ENCODE measurements around the gene MT1B.

Gene MT1B

GRCh38 chr16:56684926-56685590 is 33.4 kb downstream of the MT1B start:
- DNase-seq (ENCODE audit: low read depth) = no peak

GRCh38 chr16:56686758-56687157 is 35.1 kb downstream of the MT1B start:
- DNase-seq (ENCODE audit: low read depth) = no peak

GRCh38 chr16:56688762-56689161 is 37.1 kb downstream of the MT1B start:
- no peak for DNase-seq (ENCODE audit: low read depth)

- no peak for DNase-seq (ENCODE audit: low read depth)
These were observed 37.5 kb downstream of the MT1B start for GRCh38 chr16:56689171-56689570.

GRCh38 chr16:56690420-56691122 is 38.9 kb downstream of the MT1B start:
- no peak for DNase-seq (ENCODE audit: low read depth)

- DNase-seq (ENCODE audit: low read depth) = peak; percentile 29
These were observed 40.2 kb downstream of the MT1B start for GRCh38 chr16:56691885-56692284.

- no peak for DNase-seq (ENCODE audit: low read depth)
These were observed 43.6 kb downstream of the MT1B start for GRCh38 chr16:56695246-56695645.

- no peak for DNase-seq (ENCODE audit: low read depth)
These were observed 45.9 kb downstream of the MT1B start for GRCh38 chr16:56697456-56698155.

- DNase-seq (ENCODE audit: low read depth) = no peak
These were observed 48.5 kb downstream of the MT1B start for GRCh38 chr16:56700195-56700594.

GRCh38 chr16:56700631-56701030 is 48.9 kb downstream of the MT1B start:
- no peak for DNase-seq (ENCODE audit: low read depth)

- DNase-seq (ENCODE audit: low read depth) = no peak
These were observed 49.8 kb downstream of the MT1B start for GRCh38 chr16:56701534-56701933.
